GM18511 (cell line): Measurements from ENCODE around the gene CDC7.
"Not testable (repeated sequence)": the region's sequence is repeated elsewhere in the genome, so short reads cannot be mapped to it uniquely, and the experiment has no call there.

Experiments used
- ATAC-seq: cut with Tn5 transposase; IDR thresholded peaks from one replicate; pipeline ENCODE4 v1.9.1; 2021; ENCODE audit warnings: mild to moderate bottlenecking, moderate library complexity; ENCODE audit not compliant: unreplicated experiment

Gene CDC7

GRCh38 chr1:91500756-91501522, at the start of gene CDC7:
Gene CDC7, plus strand, starts transcription at chr1:91500851. Its CDS starts 866 bp downstream, at chr1:91501717.
- peak; percentile 85 for ATAC-seq

- no peak for ATAC-seq
These were observed 46.5 kb upstream of the CDC7 start for GRCh38 chr1:91454136-91454535.

GRCh38 chr1:91455334-91455733, 45.3 kb upstream of the CDC7 start:
- ATAC-seq, result no peak

GRCh38 chr1:91455896-91456295, 44.8 kb upstream of the CDC7 start:
- ATAC-seq, result no peak

GRCh38 chr1:91465350-91465749, 35.3 kb upstream of the CDC7 start:
- not testable (repeated sequence) for ATAC-seq

- ATAC-seq, result no peak
These were observed 24.0 kb upstream of the CDC7 start for GRCh38 chr1:91476533-91477217.

DNA sequence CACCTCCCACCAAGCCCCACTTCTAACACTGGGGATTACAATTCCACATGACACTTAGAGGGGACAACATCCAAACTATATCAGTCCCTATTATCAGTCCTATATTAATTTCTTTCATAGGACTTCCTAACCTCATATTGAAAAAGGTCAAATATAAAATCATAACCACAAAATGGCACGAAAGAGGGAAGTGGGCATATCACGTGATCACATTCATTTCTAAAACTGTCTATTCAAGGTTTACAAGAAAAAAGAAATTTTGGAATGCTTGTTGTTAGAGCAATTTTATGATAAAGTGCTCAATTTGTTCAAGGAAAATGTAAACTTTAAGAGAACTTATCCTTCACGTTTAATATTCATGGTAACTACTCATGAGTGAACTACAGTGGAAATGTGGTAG, 13.2 kb upstream of the CDC7 start:
- no peak for ATAC-seq

GRCh38 chr1:91490501-91490900, 10.2 kb upstream of the CDC7 start:
- no peak for ATAC-seq

GRCh38 chr1:91498035-91498434, 2.6 kb upstream of the CDC7 start:
- ATAC-seq, result no peak

GRCh38 chr1:91498498-91499245, 2.0 kb upstream of the CDC7 start:
- ATAC-seq, result no peak

- no peak for ATAC-seq
These were observed 1.3 kb upstream of the CDC7 start for GRCh38 chr1:91499346-91499745.

DNA sequence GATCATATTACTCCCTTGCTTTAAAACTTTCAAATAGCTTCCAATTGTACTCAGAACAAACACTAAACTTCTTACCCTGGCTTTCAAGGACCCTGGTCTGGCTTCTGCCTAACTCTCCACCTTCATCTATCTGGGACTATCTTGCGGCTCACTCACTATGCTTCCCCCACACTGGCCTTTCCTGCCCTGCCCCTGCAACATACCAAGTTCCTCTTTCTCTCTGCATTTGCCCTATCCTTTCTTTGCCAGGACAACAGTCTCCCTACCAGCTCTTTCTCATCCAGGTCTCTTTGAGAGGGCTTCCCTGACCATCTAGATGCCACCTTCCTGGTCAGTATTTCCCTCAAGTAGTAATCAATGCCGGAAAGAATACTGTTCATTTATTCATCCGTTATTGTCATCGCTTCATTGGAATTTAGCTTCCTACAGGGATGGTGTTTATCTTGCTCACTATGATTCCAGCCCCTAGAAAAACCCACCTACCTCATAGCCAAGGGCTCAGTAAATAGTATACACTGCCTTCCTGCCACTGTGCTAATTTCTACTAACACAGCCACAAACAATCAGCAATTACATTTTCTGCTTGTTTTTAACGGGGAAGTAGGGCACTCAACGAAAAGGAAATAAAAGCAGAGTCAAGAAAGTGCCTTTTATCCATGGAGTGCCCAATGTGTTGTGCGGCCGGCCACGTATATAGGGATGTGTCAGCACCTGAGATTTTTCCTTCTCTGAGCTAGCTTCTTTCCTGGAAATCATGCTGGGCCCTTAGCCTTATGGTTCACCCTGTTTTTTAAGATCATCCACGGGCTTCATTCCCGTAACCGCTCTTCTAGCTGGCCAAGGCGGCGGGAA, 521 bp upstream of the CDC7 start:
- ATAC-seq, result peak; percentile 23

GRCh38 chr1:91501523-91501851, 836 bp downstream of the CDC7 start:
- peak; percentile 29 for ATAC-seq

DNA sequence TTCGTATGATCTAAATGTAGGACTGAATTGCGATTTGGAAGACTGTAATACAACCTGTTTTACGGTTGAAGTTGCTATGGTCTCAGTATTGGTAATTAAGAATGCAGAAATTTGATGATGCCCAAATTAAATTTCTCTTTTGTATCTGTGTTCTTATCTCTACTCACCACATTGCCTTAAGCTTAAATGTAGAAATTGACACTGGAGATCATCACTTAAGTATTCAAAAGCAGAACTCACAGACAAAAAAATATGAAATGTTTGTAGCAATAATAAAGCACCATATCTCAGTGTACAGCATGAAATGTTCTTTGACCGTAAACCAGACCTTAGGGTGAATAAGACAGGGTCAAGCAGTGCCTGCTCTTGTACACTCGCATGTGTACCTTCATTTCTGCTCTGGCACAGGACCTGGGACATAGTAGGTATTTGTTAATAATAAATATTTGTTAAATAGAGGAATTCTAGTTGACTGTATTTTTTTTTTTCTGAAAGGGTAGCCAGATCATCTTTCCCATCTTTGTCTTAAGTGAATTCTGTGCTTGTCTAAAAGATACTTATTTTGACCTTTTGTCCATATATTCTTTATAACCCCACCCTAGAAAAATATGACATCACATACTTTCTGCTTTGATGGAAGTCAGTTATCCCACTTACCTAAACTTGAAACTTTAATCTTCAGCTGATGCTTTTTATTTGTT, 1.5 kb downstream of the CDC7 start:
- no peak for ATAC-seq

GRCh38 chr1:91502672-91503184, 2.1 kb downstream of the CDC7 start:
- no peak for ATAC-seq

DNA sequence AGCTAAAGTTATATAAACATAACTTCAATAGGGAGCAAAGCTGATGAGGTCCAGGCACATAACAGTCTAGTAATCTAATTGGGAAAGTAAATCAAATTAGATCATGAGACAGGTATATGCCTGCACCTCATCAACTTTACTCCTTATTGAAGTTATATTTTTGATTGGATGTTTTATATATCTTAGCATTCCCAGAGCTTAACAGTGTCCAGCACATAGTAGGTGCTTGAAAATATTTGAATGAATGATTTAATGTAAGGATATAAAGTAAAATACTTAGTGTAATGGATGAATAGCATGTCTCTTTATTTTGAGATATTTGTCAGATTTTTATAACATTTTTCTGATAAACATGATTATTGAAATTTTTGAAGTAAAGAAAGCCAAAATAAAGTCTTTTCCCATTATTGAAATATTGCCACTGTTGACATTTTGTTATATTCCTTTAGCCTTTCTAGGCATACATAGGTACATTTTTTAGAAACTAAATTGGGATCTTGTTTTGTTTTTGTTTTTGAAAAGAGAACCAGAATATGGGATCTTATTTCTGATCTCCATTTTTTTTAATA, 2.8 kb downstream of the CDC7 start:
- no peak for ATAC-seq

- no peak for ATAC-seq
These were observed 3.4 kb downstream of the CDC7 start for GRCh38 chr1:91503975-91504530.

DNA sequence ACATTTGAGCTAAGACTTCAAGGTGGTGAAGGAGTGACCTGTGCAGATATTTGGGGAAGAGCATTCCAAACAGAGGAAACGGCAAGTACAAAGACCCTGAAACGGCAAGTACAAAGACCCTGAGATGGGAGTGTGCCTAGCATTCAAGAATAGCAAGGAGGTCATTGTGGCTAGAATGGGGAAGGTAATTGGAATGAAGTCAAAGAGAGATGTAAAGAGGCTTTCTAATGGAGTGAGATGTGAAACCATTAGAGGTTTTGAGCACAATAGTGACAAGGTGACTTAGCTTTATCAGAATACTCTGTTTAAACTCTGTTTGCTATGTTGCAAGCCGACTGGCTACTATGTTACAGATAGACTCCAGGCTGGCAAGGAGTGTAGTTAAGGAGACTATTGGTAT, 4.4 kb downstream of the CDC7 start:
- ATAC-seq, result no peak

DNA sequence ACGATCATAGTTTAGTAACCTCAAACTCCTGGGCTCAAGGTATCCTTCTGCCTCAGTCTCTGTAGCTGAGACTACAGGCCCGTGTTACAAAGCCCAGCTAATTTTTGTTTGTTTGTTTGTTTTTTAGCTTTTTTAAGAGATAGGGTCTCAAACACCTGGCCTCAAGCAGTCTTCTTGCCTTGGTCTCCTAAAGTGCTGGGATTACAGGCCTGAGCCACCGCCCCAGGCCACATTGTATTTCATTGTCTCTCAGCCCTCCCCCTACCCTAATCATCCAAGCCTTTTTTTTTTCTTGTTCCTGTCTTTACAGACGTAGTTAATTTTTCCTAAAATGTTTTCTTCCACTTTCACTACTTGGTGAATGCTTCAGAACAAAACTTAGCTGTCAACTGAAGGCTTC, 5.4 kb downstream of the CDC7 start:
- ATAC-seq, result no peak
